Stimulated activated CD4-positive, alpha-beta T cell treated with anti-CD3 and anti-CD28 coated beads, Interleukin-4, amount 100 ng/mL, for 4 hours (primary cell): ENCODE measurements around the gene HEXIM1.

Experiments used
- DNase-seq, 2 experiments: peaks; one replicate each; pipeline ENCODE4 v3.0.0-alpha.2; 2020

Gene HEXIM1

DNA sequence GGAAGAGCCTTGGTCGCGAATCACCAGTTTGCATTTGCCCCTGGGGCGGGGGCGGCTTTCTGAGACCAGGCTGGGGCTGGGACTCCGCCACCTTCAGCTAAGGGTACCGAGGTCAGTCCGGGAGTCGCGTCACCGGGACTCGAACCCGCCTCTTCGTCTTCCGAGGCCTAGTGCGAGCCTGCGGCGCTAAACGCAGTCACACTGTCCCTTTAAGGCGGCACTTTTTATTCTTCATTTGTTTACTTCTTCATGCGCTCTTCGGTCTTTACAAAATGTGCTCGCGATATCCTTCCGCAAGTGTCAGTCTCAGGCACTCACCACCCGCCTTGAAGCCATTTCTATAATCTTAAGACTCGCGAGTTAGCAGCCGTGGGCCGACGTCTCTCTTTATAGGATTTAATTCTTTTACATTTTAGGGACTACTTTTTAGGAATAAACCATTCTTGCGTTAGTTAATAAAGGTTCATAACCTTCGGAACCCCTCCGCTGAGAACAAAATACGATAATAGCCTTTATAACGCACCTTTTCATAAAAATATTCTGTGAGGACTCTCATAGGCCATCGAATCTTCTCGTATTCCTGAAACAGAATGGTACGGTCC, 593 bp upstream of the HEXIM1 start:
- peak; percentile 73 to 78 for DNase-seq

DNA sequence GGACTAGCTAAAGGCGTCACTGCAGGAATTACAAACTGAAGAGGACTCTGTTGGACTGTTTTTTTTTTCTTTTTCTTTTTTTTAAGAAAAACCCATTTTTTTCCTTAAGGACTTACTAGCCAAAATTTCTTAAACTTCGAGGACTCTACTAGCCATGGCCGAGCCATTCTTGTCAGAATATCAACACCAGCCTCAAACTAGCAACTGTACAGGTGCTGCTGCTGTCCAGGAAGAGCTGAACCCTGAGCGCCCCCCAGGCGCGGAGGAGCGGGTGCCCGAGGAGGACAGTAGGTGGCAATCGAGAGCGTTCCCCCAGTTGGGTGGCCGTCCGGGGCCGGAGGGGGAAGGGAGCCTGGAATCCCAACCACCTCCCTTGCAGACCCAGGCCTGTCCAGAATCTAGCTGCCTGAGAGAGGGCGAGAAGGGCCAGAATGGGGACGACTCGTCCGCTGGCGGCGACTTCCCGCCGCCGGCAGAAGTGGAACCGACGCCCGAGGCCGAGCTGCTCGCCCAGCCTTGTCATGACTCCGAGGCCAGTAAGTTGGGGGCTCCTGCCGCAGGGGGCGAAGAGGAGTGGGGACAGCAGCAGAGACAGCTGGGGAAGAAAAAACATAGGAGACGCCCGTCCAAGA, 878 bp downstream of the HEXIM1 start:
- peak; percentile 65 to 71 for DNase-seq

DNA sequence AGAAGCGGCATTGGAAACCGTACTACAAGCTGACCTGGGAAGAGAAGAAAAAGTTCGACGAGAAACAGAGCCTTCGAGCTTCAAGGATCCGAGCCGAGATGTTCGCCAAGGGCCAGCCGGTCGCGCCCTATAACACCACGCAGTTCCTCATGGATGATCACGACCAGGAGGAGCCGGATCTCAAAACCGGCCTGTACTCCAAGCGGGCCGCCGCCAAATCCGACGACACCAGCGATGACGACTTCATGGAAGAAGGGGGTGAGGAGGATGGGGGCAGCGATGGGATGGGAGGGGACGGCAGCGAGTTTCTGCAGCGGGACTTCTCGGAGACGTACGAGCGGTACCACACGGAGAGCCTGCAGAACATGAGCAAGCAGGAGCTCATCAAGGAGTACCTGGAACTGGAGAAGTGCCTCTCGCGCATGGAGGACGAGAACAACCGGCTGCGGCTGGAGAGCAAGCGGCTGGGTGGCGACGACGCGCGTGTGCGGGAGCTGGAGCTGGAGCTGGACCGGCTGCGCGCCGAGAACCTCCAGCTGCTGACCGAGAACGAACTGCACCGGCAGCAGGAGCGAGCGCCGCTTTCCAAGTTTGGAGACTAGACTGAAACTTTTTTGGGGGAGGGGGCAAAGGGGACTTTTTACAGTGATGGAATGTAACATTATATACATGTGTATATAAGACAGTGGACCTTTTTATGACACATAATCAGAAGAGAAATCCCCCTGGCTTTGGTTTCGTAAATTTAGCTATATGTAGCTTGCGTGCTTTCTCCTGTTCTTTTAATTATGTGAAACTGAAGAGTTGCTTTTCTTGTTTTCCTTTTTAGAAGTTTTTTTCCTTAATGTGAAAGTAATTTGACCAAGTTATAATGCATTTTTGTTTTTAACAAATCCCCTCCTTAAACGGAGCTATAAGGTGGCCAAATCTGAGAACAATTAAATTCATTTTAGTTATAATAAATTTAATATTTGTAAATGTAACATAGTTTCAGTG, 1.7 kb downstream of the HEXIM1 start:
- DNase-seq = no peak

- no peak for DNase-seq
These were observed 2.9 kb downstream of the HEXIM1 start for GRCh38 chr17:45150911-45151809.

DNA sequence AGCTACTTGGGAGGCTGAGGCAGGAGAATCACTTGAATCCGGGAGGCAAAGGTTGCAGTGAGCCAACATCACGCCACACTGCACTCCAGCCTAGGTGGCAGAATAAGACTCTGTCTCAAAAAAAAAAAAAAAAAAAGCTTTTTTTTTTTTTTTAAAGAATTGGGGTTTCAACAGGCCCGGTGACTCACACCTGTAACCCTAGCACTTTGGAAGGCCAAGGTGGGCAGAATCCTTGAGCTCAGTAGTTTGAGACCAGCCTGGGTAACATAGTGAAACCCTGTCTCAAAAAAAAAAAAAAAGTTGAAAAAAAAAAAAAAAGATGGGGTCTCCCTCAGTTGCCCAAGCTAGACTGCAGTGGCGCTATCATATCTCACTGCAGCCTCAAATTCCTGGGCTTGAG, 6.8 kb downstream of the HEXIM1 start:
- DNase-seq = no peak

GRCh38 chr17:45155483-45155882, 7.2 kb downstream of the HEXIM1 start:
- no peak for DNase-seq

- no peak for DNase-seq
These were observed 8.0 kb downstream of the HEXIM1 start for GRCh38 chr17:45156242-45156641.

DNA sequence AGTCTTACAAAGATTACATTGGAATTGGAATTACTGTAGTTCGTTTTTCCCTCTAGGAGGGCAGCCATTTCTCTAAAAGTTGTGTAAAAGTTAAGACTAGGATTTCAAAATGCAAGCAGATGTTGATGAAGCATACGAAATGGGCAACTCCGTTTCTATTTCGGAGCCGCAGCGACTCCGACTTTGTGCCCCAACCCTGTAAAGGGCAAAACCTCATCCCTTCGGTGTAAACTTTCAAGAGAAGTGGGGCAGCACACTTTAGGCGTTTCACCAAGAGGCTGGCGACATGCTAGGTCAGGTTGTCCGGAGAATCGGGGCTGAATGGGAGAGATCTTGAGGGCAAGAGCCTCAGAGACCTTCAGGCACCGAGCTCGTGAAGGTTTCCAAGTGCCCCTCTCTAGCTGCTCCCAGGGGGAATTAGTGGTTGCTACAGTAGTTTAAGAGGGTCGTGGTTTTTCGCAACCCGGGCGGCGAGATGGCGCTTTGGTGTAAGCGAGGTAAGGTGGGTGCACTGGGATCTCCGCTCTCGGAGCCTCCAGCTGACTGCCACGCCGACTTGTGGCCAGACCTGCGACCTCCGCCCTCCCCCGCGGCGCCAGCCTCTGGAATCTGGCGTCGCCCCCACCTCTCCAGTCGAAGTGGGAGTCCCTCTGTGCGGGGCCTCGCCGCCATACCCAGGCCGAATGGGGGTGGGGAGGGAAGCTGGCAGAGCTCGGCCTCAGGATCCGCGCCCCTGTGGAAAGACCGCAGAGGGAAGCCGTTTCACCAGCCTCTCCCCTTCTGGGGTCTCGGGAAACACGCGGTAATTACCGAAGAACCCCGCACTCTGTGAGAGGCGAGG, 12.4 kb downstream of the HEXIM1 start:
- DNase-seq = peak; percentile 58 to 63

- peak; percentile 95 to 98 for DNase-seq
These were observed 13.2 kb downstream of the HEXIM1 start, which contains the start of gene HEXIM2 for GRCh38 chr17:45161288-45162024. TSS of gene HEXIM2 (plus strand) at chr17:45161875. CDS start at chr17:45162794, 919 bp downstream.

DNA sequence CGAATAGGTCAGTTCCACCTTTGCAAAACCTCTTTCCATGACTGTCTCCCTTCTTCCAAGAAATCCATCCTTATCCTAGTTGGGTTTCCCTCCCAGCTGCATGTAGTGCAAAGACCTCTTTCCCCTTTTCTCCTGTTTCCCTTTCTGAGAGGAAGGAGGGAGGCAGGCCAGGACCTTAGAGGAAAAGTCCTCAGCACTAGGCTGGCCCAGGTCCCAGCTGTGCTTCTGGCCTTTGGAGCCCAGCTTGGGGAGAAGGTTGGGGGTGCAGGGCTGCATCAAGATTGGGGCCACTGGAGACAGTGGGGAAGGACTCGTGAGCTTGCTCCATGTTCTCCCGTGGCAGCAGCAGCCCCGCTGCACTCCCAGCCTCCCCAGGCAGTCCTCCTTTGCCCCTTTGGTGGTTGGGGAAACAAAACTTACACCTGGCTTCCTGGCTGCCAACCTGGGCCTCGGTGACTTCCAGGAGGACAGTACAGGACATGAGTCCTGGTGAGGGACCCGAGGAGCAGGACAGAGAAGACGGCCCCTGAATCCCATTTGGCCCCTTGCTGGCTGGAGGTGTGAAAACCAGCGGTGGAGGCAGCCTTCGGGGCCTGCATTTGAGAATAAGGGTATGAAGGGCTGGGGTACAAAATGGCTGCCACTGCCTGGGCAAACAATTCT, 13.9 kb downstream of the HEXIM1 start:
- DNase-seq = no peak

DNA sequence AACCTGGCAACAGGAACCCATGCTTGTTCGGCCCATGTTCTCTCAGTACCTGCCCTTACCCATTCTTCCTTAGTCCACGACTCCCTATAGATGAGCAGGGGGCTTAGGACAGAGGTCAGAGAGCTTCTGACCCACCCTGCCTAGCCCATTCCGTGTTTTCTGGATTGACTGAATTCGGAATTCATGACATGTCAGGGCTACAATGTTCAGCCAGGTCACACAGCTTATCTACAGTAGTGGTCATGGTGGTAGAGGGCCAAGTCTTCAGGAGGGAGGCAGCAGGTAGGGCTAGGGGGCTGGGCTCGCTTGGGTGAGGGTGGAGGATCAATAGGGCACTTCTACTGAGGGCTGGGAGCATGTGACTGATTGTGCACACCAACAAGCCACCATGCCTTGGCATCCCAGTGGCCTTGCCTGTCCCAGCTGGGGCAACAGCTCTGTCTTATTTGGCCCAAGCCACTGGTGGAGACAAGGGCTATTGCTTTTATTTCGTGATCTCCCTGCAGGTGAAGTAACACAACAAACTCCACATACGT, 16.5 kb downstream of the HEXIM1 start:
- DNase-seq = no peak

DNA sequence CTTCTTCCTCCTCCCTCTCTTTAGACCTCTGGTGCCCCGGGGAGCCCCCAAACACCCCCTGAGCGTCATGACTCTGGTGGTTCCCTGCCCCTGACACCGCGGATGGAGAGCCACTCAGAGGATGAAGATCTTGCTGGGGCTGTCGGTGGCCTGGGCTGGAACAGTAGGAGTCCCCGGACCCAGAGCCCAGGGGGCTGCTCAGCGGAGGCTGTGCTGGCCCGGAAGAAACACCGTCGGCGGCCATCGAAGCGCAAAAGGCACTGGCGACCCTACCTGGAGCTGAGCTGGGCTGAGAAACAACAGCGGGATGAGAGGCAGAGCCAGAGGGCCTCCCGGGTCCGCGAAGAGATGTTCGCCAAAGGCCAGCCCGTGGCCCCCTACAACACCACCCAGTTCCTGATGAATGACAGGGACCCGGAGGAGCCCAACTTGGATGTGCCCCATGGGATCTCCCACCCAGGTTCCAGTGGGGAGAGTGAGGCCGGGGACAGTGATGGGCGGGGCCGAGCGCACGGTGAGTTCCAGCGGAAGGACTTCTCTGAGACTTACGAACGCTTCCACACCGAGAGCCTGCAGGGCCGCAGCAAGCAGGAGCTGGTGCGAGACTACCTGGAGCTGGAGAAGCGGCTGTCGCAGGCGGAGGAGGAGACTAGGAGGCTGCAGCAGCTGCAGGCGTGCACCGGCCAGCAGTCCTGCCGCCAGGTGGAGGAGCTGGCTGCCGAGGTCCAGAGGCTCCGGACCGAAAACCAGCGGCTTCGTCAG, 20.9 kb downstream of the HEXIM1 start:
- DNase-seq = no peak

DNA sequence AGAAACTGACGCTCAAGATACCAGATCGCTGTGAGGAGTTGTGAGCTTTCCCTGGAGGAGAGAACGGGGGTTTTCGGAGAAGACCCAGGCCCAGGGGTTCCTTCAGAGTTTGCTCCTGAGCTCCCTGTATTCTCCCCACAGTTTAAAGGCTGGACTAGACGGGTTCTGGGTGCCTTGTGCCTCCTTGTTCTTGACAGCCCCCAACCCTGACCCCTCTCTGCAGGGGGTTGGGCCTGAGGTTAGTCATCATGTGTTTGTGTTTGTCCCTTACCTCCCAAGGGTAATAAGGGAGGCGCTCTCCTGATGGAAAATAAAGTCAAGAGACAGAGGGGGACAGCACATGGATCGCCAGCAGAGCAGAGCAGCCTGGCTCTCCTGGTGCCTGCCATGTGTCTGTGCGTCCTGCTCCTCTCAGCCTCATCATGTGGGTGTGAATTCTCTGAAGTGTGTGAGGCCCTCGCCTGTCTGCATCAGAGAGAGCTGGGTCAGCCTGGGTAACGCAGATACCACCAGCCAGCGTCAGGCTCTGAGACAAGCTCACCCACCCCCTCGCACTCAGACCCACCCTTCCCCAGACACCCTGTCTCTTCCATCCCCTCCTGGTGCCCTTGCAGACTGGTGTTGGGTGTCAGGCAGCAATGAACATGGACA, 22.1 kb downstream of the HEXIM1 start:
- DNase-seq = no peak

- DNase-seq = no peak
These were observed 22.7 kb downstream of the HEXIM1 start for GRCh38 chr17:45170931-45171337.

DNA sequence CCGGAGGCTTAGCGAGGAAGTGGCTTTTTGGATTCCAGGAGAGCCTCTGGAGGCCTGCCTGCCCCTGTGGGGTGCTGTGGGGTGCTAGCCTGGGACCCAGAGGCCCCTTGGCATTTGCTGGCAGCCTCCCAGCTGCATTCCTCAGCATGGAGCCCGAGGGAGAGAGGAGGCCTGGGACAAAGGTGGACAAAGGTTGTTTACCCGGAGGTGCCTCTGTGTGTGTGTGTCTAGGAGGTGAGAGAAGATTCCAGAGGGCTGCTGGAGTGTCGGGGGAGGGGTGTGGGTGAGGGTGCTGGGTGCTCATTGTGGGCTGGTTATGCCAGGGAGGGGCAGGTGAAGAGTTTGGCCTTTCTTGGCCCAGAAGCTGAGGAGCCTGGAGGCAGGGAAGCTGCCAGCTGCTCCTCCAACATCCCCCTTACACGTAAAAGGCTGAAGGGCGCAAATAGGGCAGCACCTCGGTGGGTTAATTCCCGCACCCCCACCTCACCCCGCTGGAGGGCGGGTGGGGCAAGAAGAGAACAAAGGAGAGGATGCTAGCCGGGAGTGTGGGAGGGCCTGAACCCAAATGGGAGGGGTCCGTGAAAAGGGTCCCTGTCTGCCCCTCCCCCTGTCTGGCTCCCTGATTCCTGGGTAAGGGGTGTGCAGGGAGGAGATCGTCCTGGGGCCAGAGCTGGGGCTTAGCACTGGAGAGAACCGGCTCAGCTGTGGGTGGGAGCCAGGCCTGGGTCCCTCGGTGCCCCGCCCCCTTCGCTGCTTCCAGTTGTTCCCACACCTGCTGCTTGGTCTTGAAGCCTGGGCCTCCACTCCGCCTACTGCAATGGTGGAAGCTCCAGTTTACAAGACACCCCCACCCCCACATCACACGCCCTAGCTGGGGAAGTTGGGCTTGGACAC, 23.3 kb downstream of the HEXIM1 start:
- no peak for DNase-seq

GRCh38 chr17:45172232-45172540, 23.9 kb downstream of the HEXIM1 start:
- DNase-seq = no peak

- DNase-seq = peak; percentile 42 to 46
These were observed 24.4 kb downstream of the HEXIM1 start for GRCh38 chr17:45172541-45173286.
